Activated CD8-positive, alpha-beta memory T cell treated with anti-CD3 and anti-CD28 coated beads for 4 hours (primary cell): Measurements from ENCODE around the gene IL23R.
A peak's percentile ranks its signal among the peaks of the same experiment; 100 is the strongest.

ENCODE experiments used
- DNase-seq, 2 donors: peaks; one replicate each; pipeline ENCODE4 v3.0.0-alpha.2; 2020; ENCODE audit warnings: low read depth in 2 of 2

The IL23R gene

GRCh38 chr1:67239738-67240137, 73.5 kb downstream of the IL23R start:
- no peak for DNase-seq

- DNase-seq: no peak
These were observed 75.0 kb downstream of the IL23R start for GRCh38 chr1:67241200-67241746.

- DNase-seq: no peak
These were observed 75.8 kb downstream of the IL23R start for GRCh38 chr1:67242016-67242415.

GRCh38 chr1:67250051-67250653, 83.9 kb downstream of the IL23R start:
- no peak for DNase-seq

GRCh38 chr1:67256291-67257172, 90.3 kb downstream of the IL23R start:
- no peak for DNase-seq

GRCh38 chr1:67257173-67257535, 90.9 kb downstream of the IL23R start:
- no peak for DNase-seq

GRCh38 chr1:67261680-67262079, 95.4 kb downstream of the IL23R start:
- peak in 1 of 2 donors; percentile 5 for DNase-seq

- DNase-seq: no peak
These were observed 96.5 kb downstream of the IL23R start for GRCh38 chr1:67262735-67263134.

GRCh38 chr1:67264152-67264551, 97.9 kb downstream of the IL23R start:
- DNase-seq: no peak

GRCh38 chr1:67264899-67265298, 98.6 kb downstream of the IL23R start:
- DNase-seq: no peak

- no peak for DNase-seq
These were observed 102.8 kb downstream of the IL23R start for GRCh38 chr1:67269061-67269460.

- no peak for DNase-seq
These were observed 104.3 kb downstream of the IL23R start for GRCh38 chr1:67270541-67270940.

GRCh38 chr1:67273591-67273990, 107.3 kb downstream of the IL23R start:
- no peak for DNase-seq

- DNase-seq: no peak
These were observed 108.5 kb downstream of the IL23R start for GRCh38 chr1:67274623-67275325.

GRCh38 chr1:67280696-67281095, 114.4 kb downstream of the IL23R start:
- no peak for DNase-seq

- no peak for DNase-seq
These were observed 115.0 kb downstream of the IL23R start for GRCh38 chr1:67281244-67281643.

- no peak for DNase-seq
These were observed 119.7 kb downstream of the IL23R start for GRCh38 chr1:67285780-67286488.

GRCh38 chr1:67290236-67290635, 124.0 kb downstream of the IL23R start:
- DNase-seq: no peak

- DNase-seq: no peak
These were observed 128.8 kb downstream of the IL23R start for GRCh38 chr1:67294836-67295617.

GRCh38 chr1:67298762-67299161, 132.5 kb downstream of the IL23R start:
- no peak for DNase-seq

GRCh38 chr1:67299296-67299695, 133.0 kb downstream of the IL23R start:
- DNase-seq: no peak
